Thymus (tissue), 11 donors: ENCODE measurements around the gene ARHGAP20. TPM values are rescaled to one million over a fixed set of nuclear protein-coding genes. Genes with fewer than 3 reads are reported as not detected.

Experiments
- DNase-seq, 9 donors: peaks; one replicate each; pipeline ENCODE4 v3.0.0-alpha.2; 2013; ENCODE audit warnings: low spot score in 9 of 9, low read depth in 6 of 9, missing footprints in 1 of 9
- H3K27ac ChIP-seq, 2 donors: one replicate each; pipeline ENCODE4 v1.5.1; 2013; ENCODE audit warnings: control low read depth in 1 of 2, low read depth in 1 of 2, low read length in 1 of 2, mild to moderate bottlenecking in 1 of 2, moderate library complexity in 1 of 2
- H3K27me3 ChIP-seq, 2 donors: one replicate each; pipeline ENCODE4 v1.5.1; 2013; ENCODE audit warnings: low read length in 1 of 2; ENCODE audit not compliant: control insufficient read depth in 2 of 2, insufficient read depth in 1 of 2
- H3K36me3 ChIP-seq, 2 donors: one replicate each; pipeline ENCODE4 v1.5.1; 2013; ENCODE audit warnings: low read length in 1 of 2, mild to moderate bottlenecking in 1 of 2, moderate library complexity in 1 of 2; ENCODE audit not compliant: control insufficient read depth in 2 of 2, insufficient read depth in 2 of 2
- H3K4me1 ChIP-seq, 2 donors: one replicate each; pipeline ENCODE4 v1.5.1; 2013; ENCODE audit warnings: low read length in 2 of 2; ENCODE audit not compliant: control insufficient read depth in 2 of 2, insufficient read depth in 2 of 2
- H3K4me3 ChIP-seq, 2 donors: one replicate each; pipeline ENCODE4 v1.5.1; 2013; ENCODE audit warnings: low read length in 2 of 2, control low read depth in 1 of 2, mild to moderate bottlenecking in 1 of 2
- H3K9me3 ChIP-seq, 2 donors: one replicate each; pipeline ENCODE4 v1.5.1; 2013; ENCODE audit warnings: low read length in 1 of 2, mild to moderate bottlenecking in 1 of 2; ENCODE audit not compliant: control insufficient read depth in 2 of 2, insufficient read depth in 1 of 2
- WGBS: extraction: QIAGEN DNeasy Blood & Tissue Kit; methylation state at CpG from one replicate; pipeline ENCODE4 v1.1.7; 2013; 5-methylcytosine and 5-hydroxymethylcytosine counted together
- polyA plus RNA-seq: library from polyadenylated mRNA; stranded (reverse); fragments of 200-250 nt; gene quantifications from one replicate; pipeline ENCODE4 v1.2.3, GENCODE V29; 2013
- total RNA-seq: library from RNA; stranded (reverse); fragments of 120-200 nt; gene quantifications from one replicate; pipeline ENCODE4 v1.2.4, GENCODE V29; 2013
- donor health status: healthy.

The ARHGAP20 gene
- total and polyA plus RNA-seq, 2 donors: 0.57 to 1.3 TPM

- no peaks in the 10 kb centered on the region for H3K27me3 ChIP-seq
- H3K9me3 ChIP-seq: no peaks in the 10 kb centered on the region
- H3K36me3 ChIP-seq: no peaks in the 10 kb centered on the region
- H3K4me3 ChIP-seq: no peak overlapping the region
- no peaks in the 10 kb centered on the region for H3K4me1 ChIP-seq
- 92% methylated on average over 5 of the region's 5 CpGs for WGBS
- DNase-seq: no peak
- no peak overlapping the region for H3K27ac ChIP-seq
Measured at GRCh38 chr11:110571081-110571720, 141.0 kb downstream of the ARHGAP20 start.

- 87% methylated on average over 2 of the region's 2 CpGs for WGBS
- H3K9me3 ChIP-seq: no peaks in the 10 kb centered on the region
- DNase-seq: no peak
- no peak overlapping the region for H3K27ac ChIP-seq
- no peaks in the 10 kb centered on the region for H3K27me3 ChIP-seq
- H3K36me3 ChIP-seq: no peaks in the 10 kb centered on the region
- no peak overlapping the region for H3K4me3 ChIP-seq
- no peaks in the 10 kb centered on the region for H3K4me1 ChIP-seq
Measured at GRCh38 chr11:110566577-110566976, 145.7 kb downstream of the ARHGAP20 start.

- Histone ChIP-seq H3K36me3 (no peaks in the 10 kb centered on the region), H3K4me1 (no peaks in the 10 kb centered on the region), H3K27me3 (no peaks in the 10 kb centered on the region), H3K9me3 (no peaks in the 10 kb centered on the region), H3K27ac (no peak overlapping the region), H3K4me3 (no peak overlapping the region)
- 89% methylated on average over 16 of the region's 16 CpGs for WGBS
- DNase-seq: no peak
Measured at GRCh38 chr11:110565357-110566336, 146.6 kb downstream of the ARHGAP20 start.

GRCh38 chr11:110564676-110565356 is 147.4 kb downstream of the ARHGAP20 start:
- Histone ChIP-seq H3K4me1 (no peaks in the 10 kb centered on the region), H3K9me3 (no peaks in the 10 kb centered on the region), H3K27ac (no peak overlapping the region), H3K27me3 (no peaks in the 10 kb centered on the region), H3K4me3 (no peak overlapping the region), H3K36me3 (no peaks in the 10 kb centered on the region)
- WGBS: 87% methylated on average over 8 of the region's 8 CpGs
- DNase-seq: no peak

- no peak overlapping the region for H3K27ac ChIP-seq
- no peaks in the 10 kb centered on the region for H3K36me3 ChIP-seq
- H3K4me1 ChIP-seq: no peaks in the 10 kb centered on the region
- peaks cover 3% of the 10 kb centered on the region in 2 donors for H3K9me3 ChIP-seq
- DNase-seq: no peak
- H3K27me3 ChIP-seq: no peaks in the 10 kb centered on the region
- H3K4me3 ChIP-seq: no peak overlapping the region
- WGBS: 98% methylated on average over 1 of the region's 1 CpG
Measured at GRCh38 chr11:110544779-110545178, 167.5 kb downstream of the ARHGAP20 start.

GRCh38 chr11:110538154-110538553 is 174.1 kb downstream of the ARHGAP20 start:
- H3K9me3 ChIP-seq: peaks cover 3% of the 10 kb centered on the region in 2 donors
- no peaks in the 10 kb centered on the region for H3K27me3 ChIP-seq
- H3K27ac ChIP-seq: no peak overlapping the region
- H3K36me3 ChIP-seq: no peaks in the 10 kb centered on the region
- no peaks in the 10 kb centered on the region for H3K4me1 ChIP-seq
- no peak overlapping the region for H3K4me3 ChIP-seq
- DNase-seq: no peak

- Histone ChIP-seq H3K4me3 (no peak overlapping the region), H3K36me3 (no peaks in the 10 kb centered on the region), H3K4me1 (no peaks in the 10 kb centered on the region), H3K27ac (no peak overlapping the region), H3K9me3 (no peaks in the 10 kb centered on the region), H3K27me3 (no peaks in the 10 kb centered on the region)
- 89% methylated on average over 6 of the region's 6 CpGs for WGBS
- no peak for DNase-seq
Measured at GRCh38 chr11:110530900-110531741, 181.1 kb downstream of the ARHGAP20 start.

GRCh38 chr11:110529043-110529442 is 183.2 kb downstream of the ARHGAP20 start:
- no peak overlapping the region for H3K4me3 ChIP-seq
- H3K9me3 ChIP-seq: no peaks in the 10 kb centered on the region
- no peak for DNase-seq
- no peaks in the 10 kb centered on the region for H3K36me3 ChIP-seq
- H3K27ac ChIP-seq: no peak overlapping the region
- H3K4me1 ChIP-seq: no peaks in the 10 kb centered on the region
- H3K27me3 ChIP-seq: no peaks in the 10 kb centered on the region
